ENCODE data around the gene NHLRC4. TPM values are rescaled to one million over a fixed set of nuclear protein-coding genes. Genes with fewer than 3 reads are reported as not detected.

NHLRC4 gene
- total and polyA plus RNA-seq, 3 donors from 2014 or later = 3.0 to 4.5 (median 4.5) TPM

DNA sequence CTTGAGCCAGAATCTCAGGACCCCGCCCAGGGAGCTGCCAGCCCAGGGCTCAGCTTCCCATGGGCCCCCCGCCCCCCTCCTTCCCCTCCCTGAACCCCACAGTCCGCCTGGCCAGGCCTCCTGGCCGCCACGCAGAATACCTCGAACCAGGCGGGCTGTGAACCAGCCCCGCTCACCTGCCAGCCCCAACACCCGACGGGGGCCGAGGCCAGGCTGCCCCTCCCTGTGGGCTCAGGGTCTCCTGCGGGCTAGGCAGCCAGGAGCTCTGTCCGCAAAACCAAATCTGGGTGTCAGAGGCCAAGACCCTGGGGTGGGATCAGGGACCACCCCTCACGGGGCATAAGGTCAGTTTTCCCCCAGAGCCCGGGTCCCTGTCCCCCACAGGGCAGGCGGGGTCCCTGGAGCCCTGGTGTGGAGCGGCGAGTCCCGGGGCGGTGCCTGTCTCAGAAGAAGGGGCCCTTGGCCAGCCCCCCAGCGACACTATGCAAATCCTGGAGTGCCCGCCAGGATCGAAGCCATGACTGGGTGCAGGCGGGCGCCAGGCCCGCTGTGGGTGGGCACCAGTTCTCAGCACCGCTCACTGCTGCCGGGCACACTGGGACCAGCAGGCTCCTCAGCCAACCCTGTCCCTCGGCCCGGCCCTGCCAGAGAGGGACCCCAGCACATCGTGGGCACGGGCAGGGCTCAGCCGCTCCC lies 13.1 kb upstream of the NHLRC4 start:
- 94% methylated on average over 32 of the region's 33 CpGs; no CpG with 5 or more reads in 1 of the 2 donors for WGBS, 2 donors

DNA sequence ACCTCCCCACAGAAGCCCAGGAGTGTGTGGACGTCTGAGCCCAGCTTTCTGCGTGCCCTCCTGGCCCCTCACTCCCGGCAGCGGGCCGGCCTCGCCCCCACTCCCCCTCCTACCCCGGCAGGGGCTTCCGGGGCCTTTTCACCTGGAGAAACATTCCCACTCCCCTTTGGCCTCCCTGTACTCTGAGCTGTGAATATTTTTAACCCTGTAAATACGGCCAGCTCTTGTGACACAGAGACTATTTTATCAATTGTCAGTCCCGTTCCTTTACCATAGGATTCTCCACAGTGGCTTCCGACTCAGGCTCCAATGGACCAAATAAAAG lies 12.5 kb upstream of the NHLRC4 start:
- Histone ChIP-seq H3K4me1 (peaks cover 8% of the 10 kb centered on the region), H3K36me3 (ENCODE audit: low read depth, missing control alignments) (no peaks in the 10 kb centered on the region), H3K9me3 (no peaks in the 10 kb centered on the region), H3K27ac (no peak overlapping the region), H3K4me3 (no peak overlapping the region), H3K27me3 (no peaks in the 10 kb centered on the region)
- intact Hi-C loops (cut with DNase I; ENCODE audit: low total_unique reads) = no loop called here
- no peak for TF ChIP-seq POLR2A (IDR thresholded peaks at IDR 0.05)
- DNase-seq = no peak
- WGBS, 2 donors = 91 to 92% methylated on average over 11 of the region's 11 CpGs

More for the DNA sequence above, 13.1 kb upstream of the NHLRC4 start:
- Histone ChIP-seq H3K36me3 (ENCODE audit: low read depth, missing control alignments) (no peaks in the 10 kb centered on the region), H3K4me1 (peaks cover 2% of the 10 kb centered on the region), H3K4me3 (no peak overlapping the region), H3K27me3 (no peaks in the 10 kb centered on the region), H3K9me3 (no peaks in the 10 kb centered on the region), H3K27ac (no peak overlapping the region)
- intact Hi-C loops (cut with DNase I; ENCODE audit: low total_unique reads) = no loop called here
- no peak for DNase-seq
- TF ChIP-seq, protein P1, sequence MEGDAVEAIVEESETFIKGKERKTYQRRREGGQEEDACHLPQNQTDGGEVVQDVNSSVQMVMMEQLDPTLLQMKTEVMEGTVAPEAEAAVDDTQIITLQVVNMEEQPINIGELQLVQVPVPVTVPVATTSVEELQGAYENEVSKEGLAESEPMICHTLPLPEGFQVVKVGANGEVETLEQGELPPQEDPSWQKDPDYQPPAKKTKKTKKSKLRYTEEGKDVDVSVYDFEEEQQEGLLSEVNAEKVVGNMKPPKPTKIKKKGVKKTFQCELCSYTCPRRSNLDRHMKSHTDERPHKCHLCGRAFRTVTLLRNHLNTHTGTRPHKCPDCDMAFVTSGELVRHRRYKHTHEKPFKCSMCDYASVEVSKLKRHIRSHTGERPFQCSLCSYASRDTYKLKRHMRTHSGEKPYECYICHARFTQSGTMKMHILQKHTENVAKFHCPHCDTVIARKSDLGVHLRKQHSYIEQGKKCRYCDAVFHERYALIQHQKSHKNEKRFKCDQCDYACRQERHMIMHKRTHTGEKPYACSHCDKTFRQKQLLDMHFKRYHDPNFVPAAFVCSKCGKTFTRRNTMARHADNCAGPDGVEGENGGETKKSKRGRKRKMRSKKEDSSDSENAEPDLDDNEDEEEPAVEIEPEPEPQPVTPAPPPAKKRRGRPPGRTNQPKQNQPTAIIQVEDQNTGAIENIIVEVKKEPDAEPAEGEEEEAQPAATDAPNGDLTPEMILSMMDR (IDR thresholded peaks at IDR 0.05) = no peak
- no peak for TF ChIP-seq POLR2A (IDR thresholded peaks at IDR 0.05)

DNA sequence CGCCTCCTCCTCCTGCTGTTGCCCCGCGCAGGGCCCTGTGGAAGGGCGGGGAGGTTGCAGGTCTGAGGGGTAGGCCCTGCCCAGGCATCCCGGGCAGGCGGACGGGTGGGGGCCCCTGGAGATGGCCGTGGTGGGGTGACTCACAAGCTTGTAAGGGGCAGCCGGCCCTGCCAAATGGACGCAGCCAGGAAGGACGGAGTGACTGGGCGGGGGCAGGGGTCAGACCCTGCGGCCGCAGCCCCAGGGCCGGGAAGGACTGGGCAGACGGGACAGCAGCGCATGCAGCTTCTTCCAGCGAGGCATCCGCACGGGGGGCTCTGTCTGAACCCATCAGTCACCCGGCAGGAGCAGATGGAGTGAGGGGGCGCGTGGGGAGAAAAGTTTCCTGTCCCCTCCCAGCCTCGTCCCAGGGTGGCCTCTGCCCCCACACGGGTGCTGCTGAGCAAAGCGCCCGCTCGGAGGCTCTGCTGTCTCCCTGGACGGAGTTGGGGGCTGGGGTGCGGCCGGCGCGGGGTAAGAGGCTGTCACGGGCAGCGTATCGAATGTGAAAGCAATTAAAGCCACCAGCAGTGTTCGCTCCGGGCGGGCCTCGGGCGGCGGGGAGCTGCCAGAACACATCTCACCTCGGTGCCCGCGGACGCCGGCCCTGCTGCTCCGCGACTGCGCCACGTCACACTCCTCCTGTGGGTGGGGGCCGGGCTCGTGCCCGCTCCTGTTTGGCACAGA lies 12.0 kb upstream of the NHLRC4 start:
- Histone ChIP-seq H3K27ac (no peak overlapping the region), H3K27me3 (no peaks in the 10 kb centered on the region), H3K36me3 (ENCODE audit: low read depth, missing control alignments) (no peaks in the 10 kb centered on the region), H3K4me3 (no peak overlapping the region), H3K4me1 (peaks cover 12% of the 10 kb centered on the region), H3K9me3 (no peaks in the 10 kb centered on the region)
- no peak for TF ChIP-seq POLR2A (IDR thresholded peaks at IDR 0.05)
- TF ChIP-seq, protein P1 (IDR thresholded peaks at IDR 0.05) = no peak
- intact Hi-C loops (cut with DNase I; ENCODE audit: low total_unique reads) = no loop called here
- no peak for DNase-seq
- WGBS, 2 donors = 93 to 94% methylated on average over 39 to 54 of the region's 54 CpGs

DNA sequence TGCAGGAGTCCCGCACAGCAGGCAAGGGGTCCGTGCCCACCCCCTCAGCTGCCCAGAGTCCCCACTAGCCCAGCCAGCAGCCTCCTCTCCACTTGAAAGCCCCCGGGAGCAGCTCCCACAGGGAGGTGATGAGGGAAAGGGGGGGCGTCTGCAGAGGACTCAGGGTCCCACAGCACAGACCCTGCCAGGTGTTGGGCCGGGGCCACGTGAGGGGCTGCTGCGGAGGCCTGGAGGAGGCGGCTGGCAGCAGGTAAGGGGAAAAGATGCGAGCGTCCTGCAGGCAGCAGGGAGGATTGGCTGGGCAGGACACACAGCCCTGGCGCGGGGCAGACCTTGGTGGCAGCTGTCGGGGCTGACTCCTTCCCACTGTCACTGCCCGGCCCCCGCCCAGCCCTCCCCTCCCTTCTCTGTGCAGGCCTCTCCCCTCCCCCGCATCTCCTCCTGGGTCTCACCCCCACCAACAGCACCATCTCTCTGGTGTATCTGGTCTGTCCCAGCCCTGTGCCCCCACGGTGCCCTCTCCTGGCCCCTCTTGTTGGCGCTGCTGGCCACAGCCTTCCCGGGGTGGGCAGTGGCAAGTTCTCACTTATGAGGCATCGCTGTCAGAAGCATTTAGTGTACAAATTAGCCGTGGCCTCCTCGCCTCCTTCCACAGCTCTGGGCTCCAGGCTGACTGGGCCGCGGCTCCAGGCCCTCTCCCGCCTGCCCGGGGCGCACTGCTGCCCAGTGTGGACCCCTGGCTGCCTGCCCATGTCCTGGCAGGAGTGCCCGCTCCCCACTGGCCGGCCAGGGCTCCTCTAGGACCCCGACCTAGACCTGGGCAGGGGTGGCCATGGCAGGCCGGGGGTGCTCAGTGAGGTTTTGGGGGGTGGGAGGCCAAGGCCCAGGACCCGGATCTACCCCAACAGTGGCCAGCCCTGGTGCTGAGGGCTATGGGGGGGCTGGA lies 11.0 kb upstream of the NHLRC4 start:
- TF ChIP-seq, protein P1 (IDR thresholded peaks at IDR 0.05) = no peak
- TF ChIP-seq POLR2A (IDR thresholded peaks at IDR 0.05) = no peak
- H3K36me3 ChIP-seq (ENCODE audit: low read depth, missing control alignments) = no peaks in the 10 kb centered on the region
- H3K9me3 ChIP-seq = no peaks in the 10 kb centered on the region
- H3K4me1 ChIP-seq = peaks cover 12% of the 10 kb centered on the region
- no peak for DNase-seq
- no peaks in the 10 kb centered on the region for H3K27me3 ChIP-seq
- no peak overlapping the region for H3K4me3 ChIP-seq
- intact Hi-C loops (cut with DNase I; ENCODE audit: low total_unique reads) = no loop called here
- H3K27ac ChIP-seq = no peak overlapping the region
- WGBS, 2 donors = 89% methylated on average over 13 to 29 of the region's 32 CpGs
